ENCODE data around the gene ZNF791.

DNA sequence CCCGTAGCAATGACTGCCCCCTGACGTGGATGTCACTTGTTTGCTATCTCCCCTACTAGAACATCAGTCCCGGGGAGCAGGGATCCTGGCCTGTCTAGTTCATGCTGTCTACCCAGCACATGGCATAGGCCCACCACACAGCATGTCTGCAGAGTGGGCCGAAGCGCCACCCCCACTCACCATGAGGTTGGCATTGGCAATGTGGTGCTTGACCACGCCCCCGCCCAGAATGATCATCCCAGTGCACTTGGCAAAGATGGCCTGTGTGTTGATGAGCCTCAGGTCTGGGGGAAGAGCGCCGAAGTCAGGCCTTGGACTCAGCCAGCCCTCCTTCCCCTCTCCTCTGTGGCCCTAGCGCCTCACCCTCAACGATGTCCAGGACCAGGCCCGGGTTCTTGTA is 66.2 kb downstream of the ZNF791 start:
- TF ChIP-seq POLR2A (IDR thresholded peaks at IDR 0.05), result no peak
- TF ChIP-seq, protein P1, sequence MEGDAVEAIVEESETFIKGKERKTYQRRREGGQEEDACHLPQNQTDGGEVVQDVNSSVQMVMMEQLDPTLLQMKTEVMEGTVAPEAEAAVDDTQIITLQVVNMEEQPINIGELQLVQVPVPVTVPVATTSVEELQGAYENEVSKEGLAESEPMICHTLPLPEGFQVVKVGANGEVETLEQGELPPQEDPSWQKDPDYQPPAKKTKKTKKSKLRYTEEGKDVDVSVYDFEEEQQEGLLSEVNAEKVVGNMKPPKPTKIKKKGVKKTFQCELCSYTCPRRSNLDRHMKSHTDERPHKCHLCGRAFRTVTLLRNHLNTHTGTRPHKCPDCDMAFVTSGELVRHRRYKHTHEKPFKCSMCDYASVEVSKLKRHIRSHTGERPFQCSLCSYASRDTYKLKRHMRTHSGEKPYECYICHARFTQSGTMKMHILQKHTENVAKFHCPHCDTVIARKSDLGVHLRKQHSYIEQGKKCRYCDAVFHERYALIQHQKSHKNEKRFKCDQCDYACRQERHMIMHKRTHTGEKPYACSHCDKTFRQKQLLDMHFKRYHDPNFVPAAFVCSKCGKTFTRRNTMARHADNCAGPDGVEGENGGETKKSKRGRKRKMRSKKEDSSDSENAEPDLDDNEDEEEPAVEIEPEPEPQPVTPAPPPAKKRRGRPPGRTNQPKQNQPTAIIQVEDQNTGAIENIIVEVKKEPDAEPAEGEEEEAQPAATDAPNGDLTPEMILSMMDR (IDR thresholded peaks at IDR 0.05), result no peak
- no peak for TF ChIP-seq POLR2AphosphoS5 (IDR thresholded peaks at IDR 0.05)
